HCT116 (cell line): ENCODE results near the gene TMEM178A. TPM values are rescaled to one million over a fixed set of nuclear protein-coding genes. Genes with fewer than 3 reads are reported as not detected.

Source experiments
- ATAC-seq: fragments of 200-7000 bp; cut with Tn5 transposase; 2 replicates; pipeline ENCODE4 v1.9.1; 2020; ENCODE audit warnings: mild to moderate bottlenecking, moderate library complexity
- BruUV-seq: library from RNA; stranded (reverse); fragments of 400-500 nt; replicated peaks from 2 replicates; lab custom pipeline; 2021; lab: Mats Ljungman, UMichigan
- CTCF ChIA-PET: fragments of 300-600 bp; sonication (Branson Sonifier 250); formaldehyde crosslinking; loops from one replicate; lab custom pipeline; 2021; ENCODE audit warnings: antibody characterized with exemption; lab: Charles Lee
- POLR2A ChIA-PET: fragments of 300-600, 350-600 bp; sonication (Branson Sonifier 250); formaldehyde crosslinking; loops from one replicate; lab custom pipeline; 2021; ENCODE audit warnings: antibody characterized with exemption; lab: Charles Lee
- RAD21 ChIA-PET, 2 experiments: fragments of 300-600 bp; sonication (Branson Sonifier 250); formaldehyde crosslinking; loops; one replicate each; lab custom pipeline; 2023; ENCODE audit warnings: low total read pairs in 2 of 2; ENCODE audit not compliant: uncharacterized antibody in 2 of 2, unreplicated experiment in 2 of 2, low non-redundant PET in 1 of 2; lab: Charles Lee
- DNase-seq: peaks from one replicate; pipeline ENCODE4 v3.0.0-alpha.2; 2010; ENCODE audit warnings: low read depth, low spot score
- H2AFZ ChIP-seq: fragments of 200-600 bp; shearing (Covaris generic), sonication (generic); 2 replicates; pipeline ENCODE4 v1.6.1; 2017; ENCODE audit warnings: low read depth, mixed run types, mixed read lengths, antibody characterized with exemption, low read length; ENCODE audit not compliant: poor library complexity, severe bottlenecking
- H3K27ac ChIP-seq: 2 replicates; pipeline ENCODE4 v1.5.1; 2012; ENCODE audit warnings: low read depth, low read length
- H3K27me3 ChIP-seq: fragments of 200-600 bp; sonication (generic); 2 replicates; pipeline ENCODE4 v1.6.1; 2016; ENCODE audit warnings: mixed run types, low read length, mixed read lengths; ENCODE audit not compliant: insufficient read depth
- H3K36me3 ChIP-seq, 2 experiments: fragments of 200-500 bp in 1 of 2; fragments of 200-600 bp in 1 of 2; sonication (Bioruptor generic) in 1 of 2; sonication (generic) in 1 of 2; 2 replicates each; pipeline versions ENCODE4 v1.5.1 to v1.6.1; 2014 to 2016; ENCODE audit warnings: low read length in 2 of 2, inconsistent platforms in 1 of 2, mixed read lengths in 1 of 2, mixed run types in 1 of 2; ENCODE audit not compliant: insufficient read depth in 2 of 2, control insufficient read depth in 1 of 2
- H3K4me1 ChIP-seq, 2 experiments: fragments of 200-600 bp in 1 of 2; sonication (generic) in 1 of 2; 2 replicates each; pipeline versions ENCODE4 v1.5.1 to v1.6.1; 2012 to 2017; ENCODE audit warnings: low read length in 2 of 2, inconsistent platforms in 1 of 2, mild to moderate bottlenecking in 1 of 2, mixed read lengths in 1 of 2, mixed run types in 1 of 2, moderate library complexity in 1 of 2; ENCODE audit not compliant: insufficient read depth in 2 of 2, control insufficient read depth in 1 of 2
- H3K4me2 ChIP-seq: fragments of 200-600 bp; sonication (generic); 2 replicates; pipeline ENCODE4 v1.6.1; 2017; ENCODE audit warnings: mixed run types, low read length, mixed read lengths
- H3K4me3 ChIP-seq, 2 experiments: fragments of 200-600 bp in 1 of 2; sonication (generic) in 1 of 2; replicated peaks in 1 of 2; 2 replicates each; pipeline ENCODE4 v1.5.1; 2011 to 2016; ENCODE audit warnings: low read length in 2 of 2, control low read depth in 1 of 2, low read depth in 1 of 2, mild to moderate bottlenecking in 1 of 2, mixed read lengths in 1 of 2, mixed run types in 1 of 2
- H3K79me2 ChIP-seq: fragments of 200-600 bp; sonication (generic); 2 replicates; pipeline ENCODE4 v1.6.1; 2017; ENCODE audit warnings: mild to moderate bottlenecking, mixed run types, low read length, moderate library complexity, mixed read lengths; ENCODE audit not compliant: insufficient read depth
- H3K9ac ChIP-seq: fragments of 200-600 bp; sonication (generic); 2 replicates; pipeline ENCODE4 v1.6.1; 2016; ENCODE audit warnings: low read length, mixed read lengths
- H3K9me2 ChIP-seq: fragments of 200-600 bp; sonication (generic), shearing (Covaris generic); 2 replicates; pipeline ENCODE4 v1.6.1; 2017; ENCODE audit warnings: mixed run types, mild to moderate bottlenecking, moderate library complexity; ENCODE audit not compliant: insufficient read depth
- H3K9me3 ChIP-seq, 2 experiments: fragments of 200-500 bp in 1 of 2; fragments of 200-600 bp in 1 of 2; sonication (Bioruptor generic) in 1 of 2; sonication (generic) in 1 of 2; 2 replicates each; pipeline ENCODE4 v1.6.1; 2014 to 2017; ENCODE audit warnings: low read length in 2 of 2, mixed read lengths in 2 of 2, inconsistent platforms in 1 of 2, low read depth in 1 of 2, mild to moderate bottlenecking in 1 of 2, mixed run types in 1 of 2, moderate library complexity in 1 of 2; ENCODE audit not compliant: control insufficient read depth in 1 of 2, insufficient read depth in 1 of 2
- H4K20me1 ChIP-seq: fragments of 200-600 bp; sonication (generic), shearing (Covaris generic); 2 replicates; pipeline ENCODE4 v1.6.1; 2017; ENCODE audit warnings: mixed run types, mild to moderate bottlenecking, moderate library complexity; ENCODE audit not compliant: insufficient read depth
- CBX3 ChIP-seq: IDR thresholded peaks from 2 replicates; pipeline ENCODE4 v1.6.1; 2012; ENCODE audit warnings: low read depth
- CEBPB ChIP-seq: IDR thresholded peaks from 2 replicates; pipeline ENCODE4 v1.6.1; 2012; ENCODE audit warnings: low read depth
- EGR1 ChIP-seq: IDR thresholded peaks from 2 replicates; pipeline ENCODE4 v1.6.1; 2012; ENCODE audit warnings: low read depth
- EZH2phosphoT487 ChIP-seq: fragments of 200-600 bp; IDR thresholded peaks from 2 replicates; pipeline ENCODE4 v1.6.1; 2018; ENCODE audit warnings: antibody characterized with exemption, borderline replicate concordance
- REST ChIP-seq: IDR thresholded peaks from 2 replicates; pipeline ENCODE4 v1.6.1; 2012; ENCODE audit warnings: low read depth
- SIN3A ChIP-seq: IDR thresholded peaks from 2 replicates; pipeline ENCODE4 v1.6.1; 2012; ENCODE audit warnings: low read depth
- SP1 ChIP-seq: IDR thresholded peaks from 2 replicates; pipeline ENCODE4 v1.6.1; 2012; ENCODE audit warnings: low read depth
- ZFX ChIP-seq: fragments of 450-650 bp; IDR thresholded peaks from 2 replicates; pipeline ENCODE4 v1.6.1; 2017
- intact Hi-C: fragments of 100-400 bp; cut with micrococcal nuclease; formaldehyde crosslinking; loops from 2 replicates; pipeline ENCODE4 v1.10.0; 2022
- total RNA-seq: library from RNA; stranded (reverse); gene quantifications from one replicate; pipeline ENCODE4 v1.2.1, GENCODE V29; 2021; ENCODE audit not compliant: unreplicated experiment

TMEM178A gene
- total RNA-seq, 1 experiment from 2014 or later = 1.3 TPM

GRCh38 chr2:39660612-39661236, 5.0 kb upstream of the TMEM178A start:
- Histone ChIP-seq H3K4me2 (no peak overlapping the region), H4K20me1 (no peaks in the 10 kb centered on the region), H3K4me3 (no peak overlapping the region), H3K27ac (no peak overlapping the region), H3K36me3 (no peaks in the 10 kb centered on the region), H3K9ac (no peak overlapping the region), H3K9me3 (no peaks in the 10 kb centered on the region), H3K4me1 (no peaks in the 10 kb centered on the region), H3K27me3 (no peaks in the 10 kb centered on the region), H3K9me2 (no peaks in the 10 kb centered on the region), H2AFZ (no peak overlapping the region), H3K79me2 (no peaks in the 10 kb centered on the region)
- CTCF ChIA-PET = no interaction called here
- ATAC-seq = no peak
- BruUV-seq = no TSS peak
- POLR2A ChIA-PET = no interaction called here
- DNase-seq = no peak
- no peak for TF ChIP-seq SIN3A
- intact Hi-C loops = no loop called here
- RAD21 ChIA-PET = no interaction called here

GRCh38 chr2:39661826-39662225, 3.9 kb upstream of the TMEM178A start:
- Histone ChIP-seq H2AFZ (no peak overlapping the region), H3K4me1 (no peaks in the 10 kb centered on the region), H3K79me2 (no peaks in the 10 kb centered on the region), H3K36me3 (no peaks in the 10 kb centered on the region), H3K9me2 (no peaks in the 10 kb centered on the region), H3K9ac (no peak overlapping the region), H4K20me1 (no peaks in the 10 kb centered on the region), H3K4me2 (no peak overlapping the region), H3K4me3 (no peak overlapping the region), H3K27me3 (no peaks in the 10 kb centered on the region), H3K9me3 (no peaks in the 10 kb centered on the region), H3K27ac (no peak overlapping the region)
- ChIA-PET CTCF (no interaction called here), RAD21 (no interaction called here), POLR2A (no interaction called here)
- DNase-seq = no peak
- intact Hi-C loops = no loop called here
- no TSS peak for BruUV-seq
- no peak for TF ChIP-seq REST
- TF ChIP-seq ZFX = no peak
- no peak for TF ChIP-seq EGR1
- no peak for TF ChIP-seq CBX3
- no peak for TF ChIP-seq SP1
- TF ChIP-seq EZH2phosphoT487 = no peak
- TF ChIP-seq CEBPB = no peak
- no peak for ATAC-seq
